ENCODE results near the gene CLINT1.

Gene CLINT1

GRCh38 chr5:157828944-157829639 lies 29.9 kb downstream of the CLINT1 start:
- no peak overlapping the region for H3K27ac ChIP-seq (ENCODE audit: poor library complexity, severe bottlenecking)
- no peak for DNase-seq (ENCODE audit: low spot score)
- H3K36me3 ChIP-seq (ENCODE audit: low read depth) = peaks cover 6% of the 10 kb centered on the region

DNA sequence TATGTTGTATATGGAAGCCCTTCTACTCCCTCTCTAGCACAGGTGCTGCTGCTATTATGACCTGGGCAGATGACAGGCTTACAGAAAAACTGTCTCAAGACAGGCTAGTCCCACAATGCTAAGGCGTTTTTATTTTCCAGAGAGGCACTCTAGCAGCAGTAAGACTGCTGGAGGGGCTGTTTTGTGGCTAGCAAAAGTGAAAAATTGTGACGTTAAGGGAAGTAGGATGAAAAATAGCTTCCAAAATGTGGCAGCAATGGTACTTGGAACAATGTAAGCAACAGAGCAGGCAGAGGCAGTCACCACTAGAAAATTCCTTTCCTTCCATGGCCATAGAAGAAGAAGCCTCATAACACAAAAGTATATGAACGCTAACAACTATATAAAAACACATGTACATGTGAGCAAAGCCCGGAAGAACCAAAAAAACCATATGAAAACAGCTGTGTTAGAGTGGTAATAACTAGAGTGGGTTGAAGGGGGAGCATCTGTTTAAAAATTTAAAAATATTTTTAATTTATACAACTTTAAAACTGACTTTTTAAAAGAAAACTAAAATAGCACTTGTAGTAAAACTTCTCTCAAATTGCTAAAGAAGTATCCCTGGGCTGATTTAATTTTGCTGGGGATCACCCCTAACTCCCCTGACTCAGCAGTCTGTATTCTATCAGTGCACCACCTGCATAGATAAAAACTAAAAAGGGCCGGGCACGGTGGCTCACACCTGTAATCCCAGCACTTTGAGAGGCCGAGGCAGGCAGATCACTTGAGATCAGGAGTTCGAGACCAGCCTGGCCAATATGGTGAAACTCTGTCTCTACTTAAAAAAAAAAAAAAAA lies 30.6 kb downstream of the CLINT1 start:
- DNase-seq (ENCODE audit: low spot score) (no peak), ATAC-seq (ENCODE audit: low read depth) (peak; percentile 19; the same call in 1 of the 3 replicates)
- H3K9me3 ChIP-seq (ENCODE audit: severe bottlenecking) = no peaks in the 10 kb centered on the region
- no peak overlapping the region for H3K4me3 ChIP-seq (ENCODE audit: severe bottlenecking)
- H3K27me3 ChIP-seq (ENCODE audit: insufficient read depth, poor library complexity, severe bottlenecking) = no peaks in the 10 kb centered on the region
- H3K36me3 ChIP-seq (ENCODE audit: low read depth) = peaks cover 6% of the 10 kb centered on the region
- H3K27ac ChIP-seq (ENCODE audit: poor library complexity, severe bottlenecking) = no peak overlapping the region
- TF ChIP-seq, protein P1, sequence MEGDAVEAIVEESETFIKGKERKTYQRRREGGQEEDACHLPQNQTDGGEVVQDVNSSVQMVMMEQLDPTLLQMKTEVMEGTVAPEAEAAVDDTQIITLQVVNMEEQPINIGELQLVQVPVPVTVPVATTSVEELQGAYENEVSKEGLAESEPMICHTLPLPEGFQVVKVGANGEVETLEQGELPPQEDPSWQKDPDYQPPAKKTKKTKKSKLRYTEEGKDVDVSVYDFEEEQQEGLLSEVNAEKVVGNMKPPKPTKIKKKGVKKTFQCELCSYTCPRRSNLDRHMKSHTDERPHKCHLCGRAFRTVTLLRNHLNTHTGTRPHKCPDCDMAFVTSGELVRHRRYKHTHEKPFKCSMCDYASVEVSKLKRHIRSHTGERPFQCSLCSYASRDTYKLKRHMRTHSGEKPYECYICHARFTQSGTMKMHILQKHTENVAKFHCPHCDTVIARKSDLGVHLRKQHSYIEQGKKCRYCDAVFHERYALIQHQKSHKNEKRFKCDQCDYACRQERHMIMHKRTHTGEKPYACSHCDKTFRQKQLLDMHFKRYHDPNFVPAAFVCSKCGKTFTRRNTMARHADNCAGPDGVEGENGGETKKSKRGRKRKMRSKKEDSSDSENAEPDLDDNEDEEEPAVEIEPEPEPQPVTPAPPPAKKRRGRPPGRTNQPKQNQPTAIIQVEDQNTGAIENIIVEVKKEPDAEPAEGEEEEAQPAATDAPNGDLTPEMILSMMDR (IDR thresholded peaks at IDR 0.05; ENCODE audit: poor library complexity, severe bottlenecking) = no peak
- peaks cover 9% of the 10 kb centered on the region for H3K4me1 ChIP-seq (ENCODE audit: insufficient read depth, poor library complexity, severe bottlenecking)

More at GRCh38 chr5:157828944-157829639, 29.9 kb downstream of the CLINT1 start:
- Histone ChIP-seq H3K4me1 (ENCODE audit: insufficient read depth, poor library complexity, severe bottlenecking) (peaks cover 9% of the 10 kb centered on the region), H3K9me3 (ENCODE audit: severe bottlenecking) (no peaks in the 10 kb centered on the region), H3K4me3 (ENCODE audit: severe bottlenecking) (no peak overlapping the region), H3K27me3 (ENCODE audit: insufficient read depth, poor library complexity, severe bottlenecking) (no peaks in the 10 kb centered on the region)
- peak; percentile 69; the same call in 2 of the 3 replicates for ATAC-seq (ENCODE audit: low read depth)
- TF ChIP-seq, protein P1 (IDR thresholded peaks at IDR 0.05; ENCODE audit: poor library complexity, severe bottlenecking) = peak; percentile 42

- H3K27ac ChIP-seq (ENCODE audit: poor library complexity, severe bottlenecking) = no peak overlapping the region
- no peaks in the 10 kb centered on the region for H3K27me3 ChIP-seq (ENCODE audit: insufficient read depth, poor library complexity, severe bottlenecking)
- peaks cover 6% of the 10 kb centered on the region for H3K36me3 ChIP-seq (ENCODE audit: low read depth)
- H3K4me1 ChIP-seq (ENCODE audit: insufficient read depth, poor library complexity, severe bottlenecking) = peaks cover 9% of the 10 kb centered on the region
- no peak for DNase-seq (ENCODE audit: low spot score)
- H3K9me3 ChIP-seq (ENCODE audit: severe bottlenecking) = no peaks in the 10 kb centered on the region
- ATAC-seq (ENCODE audit: low read depth) = no peak
- H3K4me3 ChIP-seq (ENCODE audit: severe bottlenecking) = no peak overlapping the region
- TF ChIP-seq, protein P1 (IDR thresholded peaks at IDR 0.05; ENCODE audit: poor library complexity, severe bottlenecking) = no peak
These were observed 31.5 kb downstream of the CLINT1 start for GRCh38 chr5:157827423-157827822.

GRCh38 chr5:157823655-157824054 lies 35.3 kb downstream of the CLINT1 start:
- TF ChIP-seq, protein P1 (IDR thresholded peaks at IDR 0.05; ENCODE audit: poor library complexity, severe bottlenecking) = no peak
- peaks cover 9% of the 10 kb centered on the region for H3K4me1 ChIP-seq (ENCODE audit: insufficient read depth, poor library complexity, severe bottlenecking)
- peaks cover 7% of the 10 kb centered on the region; the same call in 1 of the 2 replicates for H3K36me3 ChIP-seq (ENCODE audit: low read depth)
- no peak for DNase-seq (ENCODE audit: low spot score)
- no peaks in the 10 kb centered on the region for H3K9me3 ChIP-seq (ENCODE audit: severe bottlenecking)
- no peak for ATAC-seq (ENCODE audit: low read depth)
- no peaks in the 10 kb centered on the region for H3K27me3 ChIP-seq (ENCODE audit: insufficient read depth, poor library complexity, severe bottlenecking)
- no peak overlapping the region for H3K27ac ChIP-seq (ENCODE audit: poor library complexity, severe bottlenecking)
- no peak overlapping the region for H3K4me3 ChIP-seq (ENCODE audit: severe bottlenecking)
